Ovary (tissue), 9 donors: ENCODE data around the gene SLC25A42. TPM values are rescaled to one million over a fixed set of nuclear protein-coding genes. Genes with fewer than 3 reads are reported as not detected.

Source experiments
- DNase-seq, 5 donors: peaks; one replicate each; pipeline ENCODE4 v3.0.0-alpha.2; 2019 to 2020
- H3K27ac ChIP-seq, 2 donors: fragments of 200-600 bp; one replicate each; pipeline versions ENCODE4 v1.5.1 to v1.8.0; 2019 to 2022
- H3K27me3 ChIP-seq: fragments of 200-600 bp; one replicate; pipeline ENCODE4 v1.8.0; 2022
- H3K36me3 ChIP-seq: fragments of 200-600 bp; sonication (generic); one replicate; pipeline ENCODE4 v1.5.1; 2019
- H3K4me1 ChIP-seq: one replicate; pipeline ENCODE4 v1.8.1; 2013; ENCODE audit warnings: mild to moderate bottlenecking, moderate library complexity; ENCODE audit not compliant: insufficient read depth
- H3K4me3 ChIP-seq: fragments of 200-600 bp; sonication (generic); one replicate; pipeline ENCODE4 v1.5.1; 2017
- H3K9me3 ChIP-seq, 2 donors: fragments of 200-600 bp in 1 of 2; sonication (generic) in 1 of 2; one replicate each; pipeline versions ENCODE4 v1.5.1 to v1.8.1; 2013 to 2019; ENCODE audit warnings: mild to moderate bottlenecking in 1 of 2, moderate library complexity in 1 of 2
- CTCF ChIP-seq, 3 donors: fragments of 450-650 bp in 2 of 3; fragments of 200-600 bp in 1 of 3; IDR thresholded peaks; one replicate each; pipeline versions ENCODE4 v1.5.1 to v1.8.0; 2016 to 2022; ENCODE audit warnings: antibody characterized with exemption in 3 of 3, mild to moderate bottlenecking in 1 of 3
- EP300 ChIP-seq: sonication (generic); formaldehyde crosslinking; IDR thresholded peaks from one replicate; pipeline ENCODE4 v1.6.1; 2017; ENCODE audit warnings: antibody characterized with exemption
- POLR2A ChIP-seq: fragments of 450-650 bp; IDR thresholded peaks from one replicate; pipeline ENCODE4 v1.6.1; 2017; ENCODE audit warnings: antibody characterized with exemption, mild to moderate bottlenecking, moderate library complexity
- WGBS, 3 donors: extraction: QIAGEN DNeasy Blood & Tissue Kit in 1 of 3; methylation state at CpG; one replicate each; pipeline versions ENCODE4 v1.1.5 to v1.1.7; 2013 to 2017; 5-methylcytosine and 5-hydroxymethylcytosine counted together
- intact Hi-C, 4 donors: fragments of 100-400 bp; cut with DNase I; formaldehyde crosslinking; loops; one replicate each; pipeline versions ENCODE4 v1.11.0 to v1.15.1; 2022 to 2023
- polyA plus RNA-seq, 2 donors: library from polyadenylated mRNA; stranded (reverse); fragments of 200-250 nt in 1 of 2; fragments of 350-450 nt in 1 of 2; fragmentation: Illumina TruSeq in 1 of 2; extraction: RNeasy Lipid Tissue Mini Kit (QIAGEN cat#74804) in 1 of 2; gene quantifications; one replicate each; pipeline ENCODE4 v1.2.3, GENCODE V29; 2013 to 2014
- total RNA-seq, 7 donors: library from RNA; depleted of rRNA in 2 of 7; stranded (reverse); fragments of >200 nt in 2 of 7; fragmentation: NEBNext Ultra II Directional in 3 of 7; extraction: Animal tissue kit (Norgen Biotek cat#: 25700) in 3 of 7; gene quantifications; one replicate each; pipeline versions ENCODE4 v1.1.0 to v1.2.4, GENCODE V29; 2016 to 2023
- donor health status: DM: no; HTN: no; CAD: no; lungs with moderate emphysema.
- donor health status: DM: no; HTN: no; CAD: no.
- donor health status: Bipolar disorder and iron deficiency.
- donor health status: DM: yes; HTN: yes; CAD: no.
- donor health status: DM: no; HTN: no; CAD: no.
- donor health status: DM: yes; HTN: yes; CAD: no.

The SLC25A42 gene
- total and polyA plus RNA-seq, 9 donors, result 6.5 to 34.3 (median 21.1) TPM

DNA sequence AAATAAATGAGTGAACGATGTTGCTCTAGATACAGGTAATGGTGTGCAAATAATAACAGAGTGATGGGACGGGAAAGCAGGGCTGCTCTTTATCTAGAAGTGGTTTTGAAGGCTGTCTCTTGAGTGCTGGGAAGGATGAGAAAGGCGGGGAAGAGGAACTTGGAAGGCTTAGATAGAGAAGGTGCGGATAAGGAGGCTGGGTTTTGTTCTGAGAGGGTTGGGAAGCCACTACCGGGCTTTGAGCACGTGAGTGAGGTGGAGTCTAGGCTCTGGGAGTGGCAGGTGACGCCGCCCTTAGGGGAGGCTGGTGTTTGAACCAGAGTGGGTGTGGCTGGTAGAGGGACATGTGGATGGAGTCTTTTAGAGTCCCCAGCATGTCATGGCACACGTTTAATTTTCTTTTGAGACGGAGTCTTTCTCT lies 29.6 kb upstream of the SLC25A42 start:
- H3K4me3 ChIP-seq, result peak overlapping the region; percentile 83
- WGBS, 3 donors, result 7 to 8% (median 7%) methylated on average over 10 of the region's 10 CpGs
- no peak overlapping the region for H3K27ac ChIP-seq
- no peaks in the 10 kb centered on the region for H3K36me3 ChIP-seq
- intact Hi-C loops, result no loop called here
- H3K4me1 ChIP-seq, result peaks cover 7% of the 10 kb centered on the region
- no peaks in the 10 kb centered on the region for H3K9me3 ChIP-seq
- no peak for DNase-seq
- H3K27me3 ChIP-seq, result no peaks in the 10 kb centered on the region
- TF ChIP-seq CTCF (IDR thresholded peaks at IDR 0.05) (no peak), EP300 (no peak), POLR2A (no peak)

GRCh38 chr19:19039901-19040300 lies 23.9 kb upstream of the SLC25A42 start:
- no peak overlapping the region for H3K27ac ChIP-seq
- TF ChIP-seq CTCF (IDR thresholded peaks at IDR 0.05) (no peak), EP300 (no peak)
- WGBS, 3 donors, result 74 to 80% (median 76%) methylated on average over 4 of the region's 4 CpGs

GRCh38 chr19:19040417-19040816 lies 23.4 kb upstream of the SLC25A42 start:
- no peaks in the 10 kb centered on the region for H3K36me3 ChIP-seq
- intact Hi-C loops, result no loop called here
- no peaks in the 10 kb centered on the region for H3K9me3 ChIP-seq
- peaks cover 3% of the 10 kb centered on the region for H3K4me1 ChIP-seq
- WGBS, 3 donors, result 34 to 41% (median 37%) methylated on average over 7 of the region's 7 CpGs
- no peak overlapping the region for H3K27ac ChIP-seq
- no peak overlapping the region for H3K4me3 ChIP-seq
- TF ChIP-seq CTCF (IDR thresholded peaks at IDR 0.05), result no peak
- no peaks in the 10 kb centered on the region for H3K27me3 ChIP-seq
- DNase-seq, result peak in 4 of 5 donors; percentile 60 to 75 (median 72)

More at GRCh38 chr19:19039901-19040300, 23.9 kb upstream of the SLC25A42 start:
- intact Hi-C loops, result no loop called here
- no peaks in the 10 kb centered on the region for H3K9me3 ChIP-seq
- no peak for DNase-seq
- H3K4me3 ChIP-seq, result no peak overlapping the region
- H3K36me3 ChIP-seq, result no peaks in the 10 kb centered on the region
- H3K4me1 ChIP-seq, result peaks cover 3% of the 10 kb centered on the region
- H3K27me3 ChIP-seq, result no peaks in the 10 kb centered on the region

DNA sequence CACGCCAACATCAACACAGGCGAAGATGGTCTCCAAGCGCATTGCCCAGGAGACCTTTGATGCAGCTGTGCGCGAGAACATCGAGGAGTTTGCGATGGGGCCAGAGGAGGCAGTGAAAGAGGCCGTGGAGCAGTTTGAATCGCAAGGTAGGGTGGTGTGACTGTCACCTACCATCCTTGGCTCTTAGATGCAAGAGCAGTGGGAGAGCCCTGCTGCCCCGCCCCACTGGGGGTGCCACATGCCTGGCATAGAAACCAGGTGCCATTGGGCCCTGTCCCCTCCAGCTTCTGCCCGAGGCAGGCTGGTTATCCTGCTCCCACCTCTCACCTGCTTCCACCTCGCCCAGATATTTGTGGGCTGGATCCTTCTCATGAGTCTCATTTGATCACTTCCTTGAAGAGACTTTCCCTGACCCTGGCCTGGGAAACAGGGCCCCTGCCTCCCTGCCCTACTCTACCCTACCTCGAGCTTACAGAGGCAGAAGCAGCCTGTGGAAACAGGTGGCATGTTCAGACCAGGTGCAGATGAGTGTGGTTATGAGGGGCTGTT lies 21.0 kb upstream of the SLC25A42 start:
- no peaks in the 10 kb centered on the region for H3K27me3 ChIP-seq
- peaks cover 3% of the 10 kb centered on the region for H3K4me1 ChIP-seq
- no peak overlapping the region for H3K27ac ChIP-seq
- no peak overlapping the region for H3K4me3 ChIP-seq
- no peak for TF ChIP-seq CTCF (IDR thresholded peaks at IDR 0.05)
- TF ChIP-seq EP300, result no peak
- no peak for TF ChIP-seq POLR2A
- DNase-seq, result no peak
- H3K9me3 ChIP-seq, result no peaks in the 10 kb centered on the region
- intact Hi-C loops, result no loop called here
- no peaks in the 10 kb centered on the region for H3K36me3 ChIP-seq
- WGBS, 3 donors, result 94 to 96% (median 95%) methylated on average over 13 of the region's 13 CpGs
